Measurements from ENCODE around the gene MCM5. TPM values are rescaled to one million over a fixed set of nuclear protein-coding genes. Genes with fewer than 3 reads are reported as not detected.

The MCM5 gene
- total RNA-seq, 1 donor from 2014 or later = 178 TPM

DNA sequence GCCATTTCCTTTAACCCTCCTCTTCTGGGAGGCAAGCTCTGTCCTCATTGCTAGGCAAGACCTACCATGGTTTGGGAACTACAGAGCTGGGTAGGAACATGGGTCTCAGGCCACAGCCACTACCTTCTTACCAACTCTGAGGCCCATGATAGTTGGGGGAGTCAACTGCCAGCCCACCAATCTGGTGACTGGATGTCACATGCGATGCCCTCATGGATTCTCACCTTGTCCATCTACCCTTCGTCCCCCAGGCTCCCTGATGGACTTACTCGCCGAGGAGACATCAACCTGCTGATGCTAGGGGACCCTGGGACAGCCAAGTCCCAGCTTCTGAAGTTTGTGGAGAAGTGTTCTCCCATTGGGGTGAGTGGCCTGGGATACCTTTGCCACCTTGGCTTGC, 13.7 kb downstream of the MCM5 start:
- peaks cover 83% of the 10 kb centered on the region for H3K36me3 Mint-ChIP-seq (ENCODE audit: low read depth)
- H3K9me3 Mint-ChIP-seq = no peaks in the 10 kb centered on the region
- H3K4me3 Mint-ChIP-seq = no peak overlapping the region
- TF ChIP-seq, protein P1, sequence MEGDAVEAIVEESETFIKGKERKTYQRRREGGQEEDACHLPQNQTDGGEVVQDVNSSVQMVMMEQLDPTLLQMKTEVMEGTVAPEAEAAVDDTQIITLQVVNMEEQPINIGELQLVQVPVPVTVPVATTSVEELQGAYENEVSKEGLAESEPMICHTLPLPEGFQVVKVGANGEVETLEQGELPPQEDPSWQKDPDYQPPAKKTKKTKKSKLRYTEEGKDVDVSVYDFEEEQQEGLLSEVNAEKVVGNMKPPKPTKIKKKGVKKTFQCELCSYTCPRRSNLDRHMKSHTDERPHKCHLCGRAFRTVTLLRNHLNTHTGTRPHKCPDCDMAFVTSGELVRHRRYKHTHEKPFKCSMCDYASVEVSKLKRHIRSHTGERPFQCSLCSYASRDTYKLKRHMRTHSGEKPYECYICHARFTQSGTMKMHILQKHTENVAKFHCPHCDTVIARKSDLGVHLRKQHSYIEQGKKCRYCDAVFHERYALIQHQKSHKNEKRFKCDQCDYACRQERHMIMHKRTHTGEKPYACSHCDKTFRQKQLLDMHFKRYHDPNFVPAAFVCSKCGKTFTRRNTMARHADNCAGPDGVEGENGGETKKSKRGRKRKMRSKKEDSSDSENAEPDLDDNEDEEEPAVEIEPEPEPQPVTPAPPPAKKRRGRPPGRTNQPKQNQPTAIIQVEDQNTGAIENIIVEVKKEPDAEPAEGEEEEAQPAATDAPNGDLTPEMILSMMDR (IDR thresholded peaks at IDR 0.05) = no peak
- intact Hi-C loops (cut with micrococcal nuclease) = loop anchor here (5.0 kb wide), 2 partner anchors 709 to 749 kb away; partner anchors contain the start of gene APOL3
- H3K27me3 Mint-ChIP-seq = no peaks in the 10 kb centered on the region
- H3K4me1 Mint-ChIP-seq = peaks cover 36% of the 10 kb centered on the region
- ATAC-seq (ENCODE audit: low read depth) = no peak
- no peak for DNase-seq
- no peak overlapping the region for H3K27ac Mint-ChIP-seq
- ChIA-PET CTCF (interaction anchor here (0.6 to 1.2 kb wide), 3 partner anchors 46 to 108 kb away, joined by 3 read pairs; no protein-coding TSS in a partner anchor), POLR2A (interaction anchor here (1.2 to 7.2 kb wide), 2 partner anchors 61 to 62 kb away, joined by 3 to 215 read pairs; no protein-coding TSS in a partner anchor)

DNA sequence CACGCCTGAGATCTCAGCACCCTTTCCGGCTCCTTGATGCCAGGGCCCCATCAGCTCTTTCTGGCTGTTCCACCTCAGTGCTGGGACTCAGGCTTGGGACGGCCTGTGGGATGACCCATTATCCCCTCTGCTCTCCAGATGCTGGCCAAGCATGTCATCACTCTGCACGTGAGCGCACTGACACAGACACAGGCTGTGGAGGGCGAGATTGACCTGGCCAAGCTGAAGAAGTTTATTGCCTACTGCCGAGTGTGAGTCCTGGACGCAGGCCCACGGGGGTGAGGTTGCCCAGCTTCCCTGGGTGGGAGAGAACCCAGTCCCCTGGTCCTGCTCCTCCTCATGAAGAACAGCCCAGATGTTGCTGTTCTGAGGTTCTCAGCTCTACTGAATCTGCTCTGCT, 17.7 kb downstream of the MCM5 start:
- H3K27me3 Mint-ChIP-seq = no peaks in the 10 kb centered on the region
- peaks cover 91% of the 10 kb centered on the region for H3K36me3 Mint-ChIP-seq (ENCODE audit: low read depth)

DNA sequence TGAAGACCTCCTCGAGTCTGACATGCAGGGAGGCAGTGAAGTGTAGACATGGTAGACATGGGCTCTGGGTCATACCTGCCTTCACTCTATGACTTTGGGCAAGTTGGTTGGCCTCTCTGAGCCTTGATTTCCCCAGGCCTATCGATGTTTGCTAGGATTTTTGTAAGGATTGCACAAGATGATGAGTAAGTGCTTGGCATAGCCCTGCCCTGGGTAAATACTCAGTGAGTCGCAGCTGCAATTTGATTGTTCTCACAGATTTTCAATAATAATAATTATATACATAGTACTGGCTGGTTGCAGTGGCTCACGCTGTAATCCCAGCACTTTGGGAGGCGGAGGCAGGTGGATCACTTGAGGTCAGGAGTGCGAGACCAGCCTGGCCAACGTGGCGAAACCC, 18.1 kb downstream of the MCM5 start:
- ChIA-PET CTCF (no interaction called here), POLR2A (no interaction called here)
- no peak for DNase-seq
- peaks cover 92% of the 10 kb centered on the region for H3K36me3 Mint-ChIP-seq (ENCODE audit: low read depth)
- H3K4me3 Mint-ChIP-seq = no peak overlapping the region
- peaks cover 1% of the 10 kb centered on the region for H3K4me1 Mint-ChIP-seq
- no peak overlapping the region for H3K27ac Mint-ChIP-seq
- intact Hi-C loops (cut with micrococcal nuclease) = no loop called here
- H3K9me3 Mint-ChIP-seq = no peaks in the 10 kb centered on the region
- ATAC-seq (ENCODE audit: low read depth) = no peak
- TF ChIP-seq, protein P1 (IDR thresholded peaks at IDR 0.05) = no peak
- H3K27me3 Mint-ChIP-seq = no peaks in the 10 kb centered on the region

More for the DNA sequence above, 17.7 kb downstream of the MCM5 start:
- H3K9me3 Mint-ChIP-seq = no peaks in the 10 kb centered on the region
- TF ChIP-seq, protein P1 (IDR thresholded peaks at IDR 0.05) = no peak
- CTCF ChIA-PET = no interaction called here
- POLR2A ChIA-PET = no interaction called here
- no peak overlapping the region for H3K4me3 Mint-ChIP-seq
- no peak for DNase-seq
- intact Hi-C loops (cut with micrococcal nuclease) = no loop called here
- ATAC-seq (ENCODE audit: low read depth) = no peak
- no peak overlapping the region for H3K27ac Mint-ChIP-seq
- H3K4me1 Mint-ChIP-seq = peaks cover 3% of the 10 kb centered on the region

DNA sequence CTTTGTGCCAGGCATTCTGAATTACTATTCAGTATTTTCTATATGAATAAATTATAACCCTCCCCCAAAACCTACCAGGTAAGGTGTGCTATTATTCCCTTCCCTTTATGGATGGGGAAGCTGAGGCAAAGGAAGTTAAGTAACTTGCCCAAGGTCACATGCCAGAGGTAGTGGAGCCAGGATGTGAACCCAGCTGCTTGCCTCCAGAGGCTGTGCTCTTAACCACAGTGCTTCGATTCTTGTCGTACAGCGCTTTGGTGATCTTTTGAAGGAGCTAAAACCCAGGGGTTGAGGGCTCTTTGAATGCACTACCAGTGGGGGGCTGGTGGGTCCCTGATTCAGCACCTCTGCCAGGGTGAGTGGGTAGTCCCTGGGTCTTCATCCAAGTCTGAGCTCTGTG, 18.8 kb downstream of the MCM5 start:
- Mint-ChIP-seq H3K4me1 (no peaks in the 10 kb centered on the region), H3K27ac (no peak overlapping the region), H3K36me3 (ENCODE audit: low read depth) (peaks cover 92% of the 10 kb centered on the region)

DNA sequence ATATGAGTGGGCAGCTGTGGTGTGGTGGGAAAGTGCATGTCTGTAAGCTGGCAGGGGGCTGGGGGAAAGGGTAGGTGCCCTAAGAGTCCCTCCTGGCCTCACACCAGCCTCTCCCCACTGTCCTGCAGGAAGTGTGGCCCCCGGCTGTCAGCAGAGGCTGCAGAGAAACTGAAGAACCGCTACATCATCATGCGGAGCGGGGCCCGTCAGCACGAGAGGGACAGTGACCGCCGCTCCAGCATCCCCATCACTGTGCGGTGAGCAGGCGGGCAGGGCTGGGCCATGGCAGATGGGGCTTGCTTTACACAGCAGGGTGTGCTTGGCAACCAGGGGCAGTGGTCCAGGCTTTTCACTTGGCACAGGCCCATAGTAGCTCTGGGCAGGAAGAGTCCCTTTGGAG, 19.8 kb downstream of the MCM5 start:
- H3K36me3 Mint-ChIP-seq (ENCODE audit: low read depth) = peaks cover 94% of the 10 kb centered on the region
- CTCF ChIA-PET = interaction anchor here (2.4 kb wide), 1 partner anchor 11 kb away, joined by 10 read pairs; no protein-coding TSS in a partner anchor
- ATAC-seq (ENCODE audit: low read depth) (no peak), DNase-seq (no peak)
- H3K27me3 Mint-ChIP-seq = no peaks in the 10 kb centered on the region
- H3K4me1 Mint-ChIP-seq = no peaks in the 10 kb centered on the region
- intact Hi-C loops (cut with micrococcal nuclease) = no loop called here
- POLR2A ChIA-PET = interaction anchor here (1.1 to 1.3 kb wide), 2 partner anchors 8 to 44 kb away, joined by 3 to 10 read pairs; no protein-coding TSS in a partner anchor
- TF ChIP-seq, protein P1 (IDR thresholded peaks at IDR 0.05) = no peak
- H3K4me3 Mint-ChIP-seq = no peak overlapping the region
- H3K9me3 Mint-ChIP-seq = no peaks in the 10 kb centered on the region
- H3K27ac Mint-ChIP-seq = no peak overlapping the region

More for the DNA sequence above, 18.8 kb downstream of the MCM5 start:
- intact Hi-C loops (cut with micrococcal nuclease) = no loop called here
- Mint-ChIP-seq H3K9me3 (no peaks in the 10 kb centered on the region), H3K4me3 (no peak overlapping the region), H3K27me3 (no peaks in the 10 kb centered on the region)
- CTCF ChIA-PET = interaction anchor here (2.4 kb wide), 1 partner anchor 12 kb away, joined by 10 read pairs; no protein-coding TSS in a partner anchor
- TF ChIP-seq, protein P1 (IDR thresholded peaks at IDR 0.05) = no peak
- ATAC-seq (ENCODE audit: low read depth) (no peak), DNase-seq (no peak)
- POLR2A ChIA-PET = interaction anchor here (0.8 kb wide), 1 partner anchor 8 kb away, joined by 3 read pairs; no protein-coding TSS in a partner anchor
